Naive thymus-derived CD4-positive, alpha-beta T cell (primary cell): Measurements from ENCODE around the gene TFEB. TPM values are rescaled to one million over a fixed set of nuclear protein-coding genes. Genes with fewer than 3 reads are reported as not detected.

ENCODE experiments used
- ATAC-seq: fragments of 150-1000 bp; cut with Tn5 transposase; 2 replicates; pipeline ENCODE4 v1.10.0; 2021; ENCODE audit warnings: mild to moderate bottlenecking, moderate library complexity
- CTCF ChIA-PET: fragments of 350-600 bp; sonication (Branson Sonifier 250); formaldehyde crosslinking; loops from one replicate; lab custom pipeline; 2021; ENCODE audit warnings: antibody characterized with exemption; lab: Charles Lee
- POLR2A ChIA-PET: fragments of 350-600 bp; sonication (Branson Sonifier 250); formaldehyde crosslinking; loops from one replicate; lab custom pipeline; 2021; ENCODE audit warnings: antibody characterized with exemption, inconsistent platforms; lab: Charles Lee
- DNase-seq, 9 donors: peaks; one replicate each; pipeline versions ENCODE4 v3.0.0 to v3.0.0-alpha.2; 2020 to 2022; ENCODE audit warnings: mixed read lengths in 1 of 9
- H3K27ac ChIP-seq: one replicate; pipeline ENCODE4 v1.7.0; 2013; ENCODE audit warnings: mild to moderate bottlenecking, low read depth, low read length, moderate library complexity
- H3K27me3 ChIP-seq, 2 donors: one replicate each; pipeline ENCODE4 v1.7.0; 2013; ENCODE audit warnings: low read length in 2 of 2, mild to moderate bottlenecking in 2 of 2, moderate library complexity in 2 of 2; ENCODE audit not compliant: control insufficient read depth in 2 of 2, insufficient read depth in 2 of 2
- H3K36me3 ChIP-seq, 3 experiments: 1 replicate in 2 of 3; 2 replicates in 1 of 3; pipeline ENCODE4 v1.7.0; 2013; ENCODE audit warnings: low read length in 3 of 3, mild to moderate bottlenecking in 3 of 3, moderate library complexity in 1 of 3; ENCODE audit not compliant: insufficient read depth in 3 of 3, control insufficient read depth in 2 of 3
- H3K4me1 ChIP-seq, 2 donors: one replicate each; pipeline ENCODE4 v1.7.0; 2013; ENCODE audit warnings: low read length in 2 of 2, mild to moderate bottlenecking in 2 of 2, moderate library complexity in 1 of 2; ENCODE audit not compliant: control insufficient read depth in 2 of 2, insufficient read depth in 2 of 2
- H3K4me3 ChIP-seq: 2 replicates; pipeline ENCODE4 v1.7.0; 2013; ENCODE audit warnings: mild to moderate bottlenecking, low read length
- H3K9me3 ChIP-seq, 3 experiments: 1 replicate in 2 of 3; 2 replicates in 1 of 3; pipeline ENCODE4 v1.7.0; 2013; ENCODE audit warnings: low read length in 3 of 3; ENCODE audit not compliant: control insufficient read depth in 2 of 3
- H3K27ac Mint-ChIP-seq, 9 donors: one replicate each; pipeline ENCODE4 v1.8.0; 2020 to 2022; ENCODE audit warnings: mixed read lengths in 9 of 9, mild to moderate bottlenecking in 8 of 9, moderate library complexity in 5 of 9, inconsistent platforms in 2 of 9
- H3K27me3 Mint-ChIP-seq, 5 donors: one replicate each; pipeline ENCODE4 v1.8.0; 2021 to 2022; ENCODE audit warnings: mixed read lengths in 5 of 5, mild to moderate bottlenecking in 1 of 5
- H3K36me3 Mint-ChIP-seq, 5 donors: one replicate each; pipeline ENCODE4 v1.8.0; 2020 to 2022; ENCODE audit warnings: mixed read lengths in 5 of 5, mild to moderate bottlenecking in 3 of 5, inconsistent platforms in 1 of 5
- H3K4me1 Mint-ChIP-seq, 7 donors: one replicate each; pipeline ENCODE4 v1.8.0; 2020 to 2022; ENCODE audit warnings: mixed read lengths in 7 of 7, mild to moderate bottlenecking in 3 of 7, inconsistent platforms in 1 of 7
- H3K4me3 Mint-ChIP-seq, 10 donors: one replicate each; pipeline ENCODE4 v1.8.0; 2020 to 2022; ENCODE audit warnings: mild to moderate bottlenecking in 10 of 10, mixed read lengths in 10 of 10, moderate library complexity in 6 of 10, inconsistent platforms in 2 of 10
- H3K9me3 Mint-ChIP-seq, 11 donors: one replicate each; pipeline ENCODE4 v1.8.0; 2020 to 2022; ENCODE audit warnings: mixed read lengths in 11 of 11, mild to moderate bottlenecking in 4 of 11, inconsistent platforms in 1 of 11, moderate library complexity in 1 of 11
- intact Hi-C, 2 donors: fragments of 100-400 bp; cut with micrococcal nuclease; formaldehyde crosslinking; loops; one replicate each; pipeline ENCODE4 v1.15.1; 2023
- polyA plus RNA-seq, 2 donors: library from polyadenylated mRNA; unstranded; fragments of 300-500 nt; fragmentation: Illumina TruSeq; gene quantifications; one replicate each; pipeline ENCODE4 v1.2.3, GENCODE V29; 2021
- total RNA-seq, 6 experiments: library from RNA in 5 of 6; stranded (reverse) in 5 of 6; gene quantifications; 1 replicate in 5 of 6; 2 replicates in 1 of 6; pipeline ENCODE4 v1.2.3 and lab custom pipeline; 2021 to 2026

The TFEB gene
- total and polyA plus RNA-seq, 7 experiments from 2014 or later = 2.4 to 39.9 (median 8.0) TPM

GRCh38 chr6:41679696-41680095, 55.7 kb downstream of the TFEB start:
- intact Hi-C loops = no loop called here
- Histone ChIP-seq H3K4me1 (peaks cover 3 to 4% of the 10 kb centered on the region in 2 donors), H3K27ac (no peak overlapping the region), H3K4me3 (no peak overlapping the region), H3K9me3 (no peaks in the 10 kb centered on the region), H3K36me3 (no peaks in the 10 kb centered on the region), H3K27me3 (no peaks in the 10 kb centered on the region)
- Mint-ChIP-seq H3K9me3 (no peaks in the 10 kb centered on the region), H3K27me3 (peaks cover 5 to 15% (median 12%) of the 10 kb centered on the region in 5 donors), H3K36me3 (no peaks in the 10 kb centered on the region), H3K4me1 (peaks cover 0 to 15% (median 10%) of the 10 kb centered on the region in 7 donors), H3K4me3 (no peak overlapping the region), H3K27ac (peak overlapping the region in 1 of 9 donors; percentile 31)
- POLR2A ChIA-PET = no interaction called here
- no peak for DNase-seq
- CTCF ChIA-PET = interaction anchor here (0.6 kb wide), 1 partner anchor 341 kb away, joined by 3 read pairs; no protein-coding TSS in a partner anchor
- no peak for ATAC-seq

GRCh38 chr6:41678511-41679084, 56.8 kb downstream of the TFEB start:
- no peak for ATAC-seq
- POLR2A ChIA-PET = no interaction called here
- no peak overlapping the region for H3K4me3 Mint-ChIP-seq

GRCh38 chr6:41677124-41677921, 58.1 kb downstream of the TFEB start:
- H3K4me3 ChIP-seq = no peak overlapping the region
- no peaks in the 10 kb centered on the region for H3K9me3 ChIP-seq
- CTCF ChIA-PET = interaction anchor here (0.5 kb wide), 1 partner anchor 74 kb away, joined by 4 read pairs; no protein-coding TSS in a partner anchor
- Mint-ChIP-seq H3K9me3 (no peaks in the 10 kb centered on the region), H3K27ac (no peak overlapping the region), H3K27me3 (peaks cover 7 to 20% (median 15%) of the 10 kb centered on the region in 5 donors), H3K4me1 (peaks cover 0 to 5% (median 1%) of the 10 kb centered on the region in 7 donors), H3K4me3 (no peak overlapping the region), H3K36me3 (no peaks in the 10 kb centered on the region)
- DNase-seq (no peak), ATAC-seq (no peak)
- H3K4me1 ChIP-seq = peaks cover 0 to 3% of the 10 kb centered on the region in 2 donors
- no peaks in the 10 kb centered on the region for H3K27me3 ChIP-seq
- intact Hi-C loops = no loop called here
- POLR2A ChIA-PET = no interaction called here
- no peak overlapping the region for H3K27ac ChIP-seq
- no peaks in the 10 kb centered on the region for H3K36me3 ChIP-seq

More at GRCh38 chr6:41678511-41679084, 56.8 kb downstream of the TFEB start:
- intact Hi-C loops = no loop called here
- Histone ChIP-seq H3K9me3 (no peaks in the 10 kb centered on the region), H3K27ac (no peak overlapping the region), H3K27me3 (no peaks in the 10 kb centered on the region), H3K4me1 (peaks cover under 1 to 3% of the 10 kb centered on the region in 2 donors), H3K4me3 (no peak overlapping the region), H3K36me3 (no peaks in the 10 kb centered on the region)
- H3K4me1 Mint-ChIP-seq = peaks cover 0 to 11% (median 7%) of the 10 kb centered on the region in 7 donors
- DNase-seq = no peak
- peaks cover 7 to 18% (median 15%) of the 10 kb centered on the region in 5 donors for H3K27me3 Mint-ChIP-seq
- H3K27ac Mint-ChIP-seq = no peak overlapping the region
- H3K9me3 Mint-ChIP-seq = no peaks in the 10 kb centered on the region
- CTCF ChIA-PET = interaction anchor here (0.6 kb wide), 1 partner anchor 72 kb away, joined by 3 read pairs; no protein-coding TSS in a partner anchor
- no peaks in the 10 kb centered on the region for H3K36me3 Mint-ChIP-seq

- no peak overlapping the region for H3K27ac Mint-ChIP-seq
- no peaks in the 10 kb centered on the region for H3K36me3 Mint-ChIP-seq
- peaks cover 7 to 29% (median 18%) of the 10 kb centered on the region in 5 donors for H3K27me3 Mint-ChIP-seq
- Histone ChIP-seq H3K4me3 (no peak overlapping the region), H3K4me1 (no peaks in the 10 kb centered on the region), H3K36me3 (no peaks in the 10 kb centered on the region), H3K9me3 (no peaks in the 10 kb centered on the region), H3K27ac (no peak overlapping the region), H3K27me3 (no peaks in the 10 kb centered on the region)
- POLR2A ChIA-PET = no interaction called here
- peak; percentile 34 for ATAC-seq
- H3K4me1 Mint-ChIP-seq = no peaks in the 10 kb centered on the region
- intact Hi-C loops = no loop called here
- H3K9me3 Mint-ChIP-seq = no peaks in the 10 kb centered on the region
- CTCF ChIA-PET = no interaction called here
- no peak for DNase-seq
- no peak overlapping the region for H3K4me3 Mint-ChIP-seq
Observed at GRCh38 chr6:41676431-41676830, 59.0 kb downstream of the TFEB start.

- no peaks in the 10 kb centered on the region for H3K4me1 Mint-ChIP-seq
- H3K27me3 ChIP-seq = no peaks in the 10 kb centered on the region
- no peaks in the 10 kb centered on the region for H3K4me1 ChIP-seq
- H3K9me3 ChIP-seq = no peaks in the 10 kb centered on the region
- no peak for DNase-seq
- ChIA-PET CTCF (no interaction called here), POLR2A (no interaction called here)
- no peak for ATAC-seq
- H3K4me3 Mint-ChIP-seq = no peak overlapping the region
- H3K27ac Mint-ChIP-seq = peak overlapping the region in 1 of 9 donors; percentile 20
- intact Hi-C loops = no loop called here
- H3K27me3 Mint-ChIP-seq = peaks cover 8 to 33% (median 18%) of the 10 kb centered on the region in 5 donors
- H3K4me3 ChIP-seq = no peak overlapping the region
- H3K9me3 Mint-ChIP-seq = peaks cover 0 to under 1% (median 0%) of the 10 kb centered on the region in 11 donors
- H3K36me3 ChIP-seq = no peaks in the 10 kb centered on the region
- H3K36me3 Mint-ChIP-seq = no peaks in the 10 kb centered on the region
- H3K27ac ChIP-seq = no peak overlapping the region
Observed at GRCh38 chr6:41675992-41676391, 59.4 kb downstream of the TFEB start.

GRCh38 chr6:41675176-41675775, 60.1 kb downstream of the TFEB start:
- POLR2A ChIA-PET = no interaction called here
- Mint-ChIP-seq H3K27ac (peak overlapping the region in 1 of 9 donors; percentile 20), H3K36me3 (no peaks in the 10 kb centered on the region), H3K4me3 (no peak overlapping the region), H3K9me3 (peaks cover 0 to 2% (median 0%) of the 10 kb centered on the region in 11 donors), H3K4me1 (no peaks in the 10 kb centered on the region), H3K27me3 (peaks cover 10 to 40% (median 21%) of the 10 kb centered on the region in 5 donors)
- H3K36me3 ChIP-seq = no peaks in the 10 kb centered on the region
- ATAC-seq = no peak
- no peaks in the 10 kb centered on the region for H3K9me3 ChIP-seq
- H3K27ac ChIP-seq = no peak overlapping the region
- H3K27me3 ChIP-seq = no peaks in the 10 kb centered on the region
- no peak overlapping the region for H3K4me3 ChIP-seq
- CTCF ChIA-PET = no interaction called here
- intact Hi-C loops = no loop called here
- H3K4me1 ChIP-seq = no peaks in the 10 kb centered on the region
- DNase-seq = no peak
